ENCODE results near the gene EHHADH. TPM values are rescaled to one million over a fixed set of nuclear protein-coding genes. Genes with fewer than 3 reads are reported as not detected.
A peak's percentile ranks its signal among the peaks of the same experiment; 100 is the strongest.

Gene EHHADH
- total RNA-seq, 4 donors from 2014 or later: 2.6 to 7.2 (median 3.3) TPM

- no peaks in the 10 kb centered on the region for H3K27me3 ChIP-seq
- intact Hi-C loops (cut with DNase I; ENCODE audit: low total_unique reads): no loop called here
- H3K4me3 ChIP-seq: no peak overlapping the region
- H3K4me1 ChIP-seq: no peaks in the 10 kb centered on the region
- TF ChIP-seq POLR2A (IDR thresholded peaks at IDR 0.05) (no peak), CTCF (IDR thresholded peaks at IDR 0.05) (no peak)
- DNase-seq: no peak
- no peaks in the 10 kb centered on the region for H3K36me3 ChIP-seq
- H3K27ac ChIP-seq: no peak overlapping the region
- no peaks in the 10 kb centered on the region for H3K9me3 ChIP-seq
Observed at GRCh38 chr3:185197068-185197467, 56.8 kb downstream of the EHHADH start.

GRCh38 chr3:185195652-185196051 is 58.2 kb downstream of the EHHADH start:
- Histone ChIP-seq H3K9me3 (no peaks in the 10 kb centered on the region), H3K36me3 (no peaks in the 10 kb centered on the region), H3K27me3 (no peaks in the 10 kb centered on the region), H3K4me1 (no peaks in the 10 kb centered on the region), H3K4me3 (no peak overlapping the region), H3K27ac (no peak overlapping the region)
- DNase-seq: no peak
- no peak for TF ChIP-seq POLR2A (IDR thresholded peaks at IDR 0.05)
- no peak for TF ChIP-seq CTCF (IDR thresholded peaks at IDR 0.05)
- intact Hi-C loops (cut with DNase I; ENCODE audit: low total_unique reads): no loop called here

- DNase-seq: no peak
- Histone ChIP-seq H3K36me3 (no peaks in the 10 kb centered on the region), H3K4me3 (no peak overlapping the region), H3K27me3 (no peaks in the 10 kb centered on the region), H3K4me1 (no peaks in the 10 kb centered on the region), H3K9me3 (no peaks in the 10 kb centered on the region), H3K27ac (no peak overlapping the region)
- intact Hi-C loops (cut with DNase I; ENCODE audit: low total_unique reads): no loop called here
- TF ChIP-seq CTCF (IDR thresholded peaks at IDR 0.05) (no peak), POLR2A (IDR thresholded peaks at IDR 0.05) (no peak)
Observed at GRCh38 chr3:185188816-185189215, 65.0 kb downstream of the EHHADH start.

- Histone ChIP-seq H3K36me3 (no peaks in the 10 kb centered on the region), H3K4me1 (no peaks in the 10 kb centered on the region), H3K9me3 (no peaks in the 10 kb centered on the region), H3K27me3 (no peaks in the 10 kb centered on the region), H3K4me3 (no peak overlapping the region), H3K27ac (no peak overlapping the region)
- intact Hi-C loops (cut with DNase I; ENCODE audit: low total_unique reads): no loop called here
- no peak for DNase-seq
- no peak for TF ChIP-seq POLR2A (IDR thresholded peaks at IDR 0.05)
- no peak for TF ChIP-seq CTCF (IDR thresholded peaks at IDR 0.05)
Observed at GRCh38 chr3:185187391-185187790, 66.5 kb downstream of the EHHADH start.

- Histone ChIP-seq H3K27me3 (no peaks in the 10 kb centered on the region), H3K4me3 (no peak overlapping the region), H3K4me1 (no peaks in the 10 kb centered on the region), H3K36me3 (no peaks in the 10 kb centered on the region), H3K9me3 (no peaks in the 10 kb centered on the region), H3K27ac (no peak overlapping the region)
- intact Hi-C loops (cut with DNase I; ENCODE audit: low total_unique reads): no loop called here
- TF ChIP-seq CTCF (IDR thresholded peaks at IDR 0.05) (peak; percentile 54 to 60 (median 56)), POLR2A (IDR thresholded peaks at IDR 0.05) (no peak)
- DNase-seq: peak in 1 of 2 donors; percentile 16
Observed at GRCh38 chr3:185176750-185177359, 77.0 kb downstream of the EHHADH start.

Measured in uterus (tissue), 4 donors.